Neuronal stem cell (in vitro differentiated cells): Measurements from ENCODE around the gene NT5C3A.

ENCODE experiments used
- DNase-seq: peaks from one replicate; pipeline ENCODE4 v3.0.0-alpha.2; 2013; ENCODE audit warnings: low spot score
- H2AFZ ChIP-seq: one replicate; pipeline ENCODE4 v1.6.1; 2013; ENCODE audit warnings: mild to moderate bottlenecking, low read length, inconsistent platforms
- H2AK5ac ChIP-seq: 2 replicates; pipeline ENCODE4 v1.6.1; 2013; ENCODE audit warnings: low read depth, mild to moderate bottlenecking, inconsistent platforms, low read length, moderate library complexity, mixed read lengths
- H2BK120ac ChIP-seq: 2 replicates; pipeline ENCODE4 v1.6.1; 2013; ENCODE audit warnings: low read depth, mild to moderate bottlenecking, inconsistent platforms, low read length, moderate library complexity, mixed read lengths
- H2BK12ac ChIP-seq: one replicate; pipeline ENCODE4 v1.6.1; 2013; ENCODE audit warnings: low read length, inconsistent platforms
- H2BK15ac ChIP-seq: 2 replicates; pipeline ENCODE4 v1.6.1; 2013; ENCODE audit warnings: mild to moderate bottlenecking, low read length, inconsistent platforms, mixed read lengths
- H2BK5ac ChIP-seq: one replicate; pipeline ENCODE4 v1.6.1; 2013; ENCODE audit warnings: inconsistent platforms, mild to moderate bottlenecking, low read length, moderate library complexity
- H3K14ac ChIP-seq: one replicate; pipeline ENCODE4 v1.6.1; 2013; ENCODE audit warnings: low read length, inconsistent platforms
- H3K18ac ChIP-seq: 2 replicates; pipeline ENCODE4 v1.6.1; 2013; ENCODE audit warnings: low read length, inconsistent platforms
- H3K23ac ChIP-seq: 2 replicates; pipeline ENCODE4 v1.6.1; 2013; ENCODE audit warnings: low read depth, mild to moderate bottlenecking, mixed read lengths, low read length, inconsistent platforms; ENCODE audit not compliant: poor library complexity
- H3K27ac ChIP-seq: replicated peaks from 3 replicates; pipeline ENCODE4 v1.5.1; 2013; ENCODE audit warnings: low read length, inconsistent platforms
- H3K27me3 ChIP-seq, 3 experiments: 2 replicates each; pipeline ENCODE4 v1.6.1; 2013; ENCODE audit warnings: low read length in 3 of 3, mild to moderate bottlenecking in 2 of 3, inconsistent platforms in 1 of 3, low read depth in 1 of 3, mixed read lengths in 1 of 3, moderate library complexity in 1 of 3; ENCODE audit not compliant: control insufficient read depth in 3 of 3, insufficient read depth in 3 of 3
- H3K36me3 ChIP-seq, 2 donors: replicated peaks in 1 of 2; 2 replicates each; pipeline ENCODE4 v1.6.1; 2013; ENCODE audit warnings: low read length in 2 of 2; ENCODE audit not compliant: control insufficient read depth in 2 of 2, insufficient read depth in 2 of 2
- H3K4ac ChIP-seq: 2 replicates; pipeline ENCODE4 v1.6.1; 2013; ENCODE audit warnings: inconsistent platforms, mild to moderate bottlenecking, low read length, moderate library complexity
- H3K4me1 ChIP-seq, 2 donors: 1 replicate in 1 of 2; 2 replicates in 1 of 2; pipeline ENCODE4 v1.6.1; 2013; ENCODE audit warnings: low read length in 2 of 2, low read depth in 1 of 2; ENCODE audit not compliant: control insufficient read depth in 2 of 2, insufficient read depth in 1 of 2
- H3K4me2 ChIP-seq: one replicate; pipeline ENCODE4 v1.6.1; 2013; ENCODE audit warnings: mild to moderate bottlenecking, low read length, inconsistent platforms; ENCODE audit not compliant: insufficient read depth, poor library complexity, severe bottlenecking
- H3K4me3 ChIP-seq, 2 donors: 2 replicates each; pipeline ENCODE4 v1.5.1; 2013; ENCODE audit warnings: low read length in 2 of 2, mild to moderate bottlenecking in 2 of 2, inconsistent platforms in 1 of 2, moderate library complexity in 1 of 2
- H3K79me1 ChIP-seq: one replicate; pipeline ENCODE4 v1.6.1; 2013; ENCODE audit warnings: low read depth, mild to moderate bottlenecking, inconsistent platforms, low read length, moderate library complexity
- H3K9ac ChIP-seq: one replicate; pipeline ENCODE4 v1.6.1; 2013; ENCODE audit warnings: mild to moderate bottlenecking, low read depth, low read length, inconsistent platforms; ENCODE audit not compliant: poor library complexity
- H3K9me3 ChIP-seq, 2 donors: replicated peaks in 1 of 2; 2 replicates each; pipeline versions ENCODE3 to v1.6.1; 2013; ENCODE audit warnings: low read length in 2 of 2, mild to moderate bottlenecking in 2 of 2, inconsistent platforms in 1 of 2, low read depth in 1 of 2, mixed read lengths in 1 of 2, moderate library complexity in 1 of 2; ENCODE audit not compliant: control insufficient read depth in 2 of 2, insufficient read depth in 1 of 2
- H4K8ac ChIP-seq: one replicate; pipeline ENCODE4 v1.6.1; 2013; ENCODE audit warnings: low read depth, mild to moderate bottlenecking, inconsistent platforms, low read length, moderate library complexity
- H4K91ac ChIP-seq: one replicate; pipeline ENCODE4 v1.6.1; 2013; ENCODE audit warnings: low read length, low read depth, mild to moderate bottlenecking, inconsistent platforms; ENCODE audit not compliant: poor library complexity
- WGBS, 2 donors: extraction: QIAGEN DNeasy Blood & Tissue Kit; methylation state at CpG; one replicate each; pipeline ENCODE4 v1.1.7; 2013; ENCODE audit warnings: missing lambda C conversion rate in 2 of 2, mixed read lengths in 1 of 2; ENCODE audit not compliant: insufficient read length in 2 of 2, insufficient replicate concordance in 1 of 2; ENCODE audit errors: extremely low coverage in 2 of 2; 5-methylcytosine and 5-hydroxymethylcytosine counted together

Gene NT5C3A

GRCh38 chr7:33039903-33040292 lies 22.7 kb downstream of the NT5C3A start:
- Histone ChIP-seq H3K27ac (no peak overlapping the region), H2AFZ (no peak overlapping the region), H3K18ac (no peak overlapping the region), H3K4me2 (no peak overlapping the region), H3K23ac (no peak overlapping the region), H3K27me3 (no peaks in the 10 kb centered on the region), H2BK12ac (no peak overlapping the region), H3K9me3 (no peaks in the 10 kb centered on the region), H3K14ac (no peak overlapping the region), H4K8ac (no peak overlapping the region), H3K79me1 (no peaks in the 10 kb centered on the region), H3K4me3 (no peak overlapping the region), H3K36me3 (peaks cover 0 to 12% of the 10 kb centered on the region in 2 donors), H3K4me1 (peaks cover 0 to 2% of the 10 kb centered on the region in 2 donors), H4K91ac (no peak overlapping the region), H2BK5ac (no peak overlapping the region), H3K4ac (no peak overlapping the region), H2BK120ac (no peak overlapping the region), H2BK15ac (no peak overlapping the region), H2AK5ac (no peak overlapping the region), H3K9ac (no peak overlapping the region)
- WGBS, 2 donors, result no CpG with 5 or more reads among the region's 1 CpG
- DNase-seq, result no peak

- Histone ChIP-seq H3K27ac (no peak overlapping the region), H3K36me3 (peaks cover 0 to 17% of the 10 kb centered on the region in 2 donors), H2BK120ac (no peak overlapping the region), H3K79me1 (no peaks in the 10 kb centered on the region), H2AFZ (no peak overlapping the region), H2BK5ac (no peak overlapping the region), H2BK12ac (no peak overlapping the region), H3K27me3 (no peaks in the 10 kb centered on the region), H3K4me2 (no peak overlapping the region), H4K91ac (no peak overlapping the region), H3K14ac (no peak overlapping the region), H4K8ac (no peak overlapping the region), H3K4me1 (peaks cover 0 to 2% of the 10 kb centered on the region in 2 donors), H3K23ac (no peak overlapping the region), H2BK15ac (no peak overlapping the region), H3K4me3 (no peak overlapping the region), H3K9ac (no peak overlapping the region), H3K18ac (no peak overlapping the region), H2AK5ac (no peak overlapping the region), H3K4ac (no peak overlapping the region), H3K9me3 (no peaks in the 10 kb centered on the region)
- WGBS, 2 donors, result no CpG with 5 or more reads among the region's 5 CpGs
- DNase-seq, result no peak
Observed at GRCh38 chr7:33039257-33039902, 23.2 kb downstream of the NT5C3A start.

- Histone ChIP-seq H3K9ac (no peak overlapping the region), H2AFZ (no peak overlapping the region), H3K27ac (no peak overlapping the region), H3K18ac (no peak overlapping the region), H2BK5ac (no peak overlapping the region), H2BK120ac (no peak overlapping the region), H3K4me3 (no peak overlapping the region), H4K8ac (no peak overlapping the region), H3K79me1 (no peaks in the 10 kb centered on the region), H3K36me3 (peaks cover 0 to 21% of the 10 kb centered on the region in 2 donors), H3K23ac (no peak overlapping the region), H3K27me3 (no peaks in the 10 kb centered on the region), H2BK15ac (no peak overlapping the region), H2BK12ac (no peak overlapping the region), H3K14ac (no peak overlapping the region), H2AK5ac (no peak overlapping the region), H3K4me1 (peaks cover 0 to 2% of the 10 kb centered on the region in 2 donors), H3K9me3 (no peaks in the 10 kb centered on the region), H3K4ac (no peak overlapping the region), H4K91ac (no peak overlapping the region), H3K4me2 (no peak overlapping the region)
- no CpG with 5 or more reads among the region's 2 CpGs for WGBS, 2 donors
- DNase-seq, result no peak
Observed at GRCh38 chr7:33038639-33039038, 23.9 kb downstream of the NT5C3A start.

- H3K27ac ChIP-seq, result no peak overlapping the region
- H3K23ac ChIP-seq, result no peak overlapping the region
- no peak overlapping the region for H2BK5ac ChIP-seq
- H3K4me1 ChIP-seq, result peaks cover 0 to 2% of the 10 kb centered on the region in 2 donors
- no peak overlapping the region for H3K9ac ChIP-seq
- H3K36me3 ChIP-seq, result peaks cover 0 to 33% of the 10 kb centered on the region in 2 donors
- no peak overlapping the region for H2AFZ ChIP-seq
- H4K8ac ChIP-seq, result no peak overlapping the region
- H3K4me3 ChIP-seq, result no peak overlapping the region
- H3K4me2 ChIP-seq, result no peak overlapping the region
- H3K18ac ChIP-seq, result no peak overlapping the region
- H2AK5ac ChIP-seq, result no peak overlapping the region
- H2BK120ac ChIP-seq, result no peak overlapping the region
- no peak overlapping the region for H2BK15ac ChIP-seq
- no peak overlapping the region for H3K4ac ChIP-seq
- H3K79me1 ChIP-seq, result peaks cover 2% of the 10 kb centered on the region
- no peak overlapping the region for H4K91ac ChIP-seq
- DNase-seq, result no peak
- H3K14ac ChIP-seq, result no peak overlapping the region
- no peak overlapping the region for H2BK12ac ChIP-seq
- H3K27me3 ChIP-seq, result no peaks in the 10 kb centered on the region
- no peaks in the 10 kb centered on the region for H3K9me3 ChIP-seq
- WGBS, 2 donors, result no CpG with 5 or more reads among the region's 2 CpGs
Observed at GRCh38 chr7:33035776-33036175, 26.8 kb downstream of the NT5C3A start.
